Stimulated activated CD4-positive, alpha-beta T cell treated with anti-CD3 and anti-CD28 coated beads, Interleukin-4, amount 100 ng/mL, for 4 hours (primary cell): ENCODE results near the gene PLAAT2.
"Not testable (repeated sequence)": the region's sequence is repeated elsewhere in the genome, so short reads cannot be mapped to it uniquely, and the experiment has no call there.

Source experiments
- DNase-seq, 2 experiments: peaks; one replicate each; pipeline ENCODE4 v3.0.0-alpha.2; 2020

Gene PLAAT2

DNA sequence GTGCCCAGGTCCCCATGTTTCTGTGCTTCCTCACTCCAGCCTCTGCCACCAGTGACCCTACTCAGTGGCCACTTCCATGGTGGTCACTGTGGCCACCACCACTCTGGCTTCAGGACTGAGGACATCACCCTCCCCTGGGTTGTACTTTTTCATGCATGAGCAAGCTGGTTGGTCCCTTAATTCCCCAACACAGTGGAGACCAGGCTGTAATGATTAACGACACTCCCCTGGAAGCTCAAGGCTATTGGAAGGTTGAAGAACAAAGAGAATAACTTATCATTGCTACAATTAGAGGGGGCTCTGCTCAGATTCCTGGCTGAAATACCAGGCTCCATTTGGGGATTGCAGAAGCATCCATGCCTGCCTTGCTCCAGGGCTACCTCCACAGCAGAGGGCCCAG, 16.1 kb downstream of the PLAAT2 start:
- DNase-seq, result no peak

DNA sequence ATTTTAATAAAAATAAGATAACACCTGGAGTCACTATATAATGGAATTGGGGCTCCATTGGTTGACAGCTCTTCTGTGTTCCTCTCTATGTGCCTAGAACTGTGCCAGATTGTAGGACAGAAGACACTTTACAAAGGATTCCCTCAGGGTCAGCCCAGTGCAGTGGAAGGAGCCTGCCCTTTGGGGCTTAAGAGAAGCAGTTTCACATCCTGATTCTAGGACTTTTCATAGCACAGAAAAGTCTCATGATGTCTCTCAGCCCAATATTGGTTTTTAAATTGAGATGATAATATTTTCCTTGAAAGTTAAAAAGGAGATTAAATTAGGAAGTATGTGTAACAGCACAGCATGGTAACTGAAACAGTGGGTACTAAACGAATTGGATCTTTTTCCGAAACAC, 19.5 kb downstream of the PLAAT2 start:
- DNase-seq, result no peak

- not testable (repeated sequence) for DNase-seq
Observed at GRCh38 chr11:63542506-63542905, 20.7 kb downstream of the PLAAT2 start.

GRCh38 chr11:63537293-63538101, 25.7 kb downstream of the PLAAT2 start:
- peak in 1 of 2 experiments; percentile 17 for DNase-seq

DNA sequence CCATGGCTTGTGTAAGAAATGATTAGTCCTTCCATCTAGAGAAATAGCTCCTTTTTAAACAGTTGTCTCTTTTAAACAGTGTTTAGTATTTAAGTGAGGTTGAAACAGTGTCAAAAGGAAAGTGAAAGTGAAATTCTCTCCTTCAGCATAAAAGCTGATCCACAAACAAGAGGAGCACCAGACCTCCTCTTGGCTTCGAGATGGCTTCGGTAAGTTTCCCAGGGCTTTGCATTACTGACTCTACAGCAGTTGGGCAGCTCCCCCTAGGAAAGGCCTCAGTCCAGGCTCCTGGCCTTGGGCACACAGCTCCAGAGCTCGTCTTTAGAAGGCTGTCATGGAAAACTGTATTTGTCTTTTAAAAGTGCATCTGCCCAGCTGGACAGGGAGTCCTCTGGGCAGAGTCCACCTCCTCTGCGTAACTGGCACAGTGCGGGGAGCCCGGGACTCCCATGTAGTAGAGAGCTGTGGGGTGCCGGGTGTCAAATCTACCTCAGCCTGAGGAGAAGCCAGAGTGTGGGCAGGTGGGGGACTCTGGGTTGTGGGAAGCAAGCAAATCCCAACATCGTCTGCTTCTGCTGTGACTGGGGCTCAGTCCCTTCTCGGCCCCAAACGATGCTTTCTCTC, 26.4 kb downstream of the PLAAT2 start, which contains the start of gene PLAAT4:
Gene PLAAT4, plus strand, starts transcription at position 140 of the 624 bp plus-strand sequence. Its CDS starts 61 bp downstream, at position 201.
- DNase-seq, result peak in 1 of 2 experiments; percentile 26

DNA sequence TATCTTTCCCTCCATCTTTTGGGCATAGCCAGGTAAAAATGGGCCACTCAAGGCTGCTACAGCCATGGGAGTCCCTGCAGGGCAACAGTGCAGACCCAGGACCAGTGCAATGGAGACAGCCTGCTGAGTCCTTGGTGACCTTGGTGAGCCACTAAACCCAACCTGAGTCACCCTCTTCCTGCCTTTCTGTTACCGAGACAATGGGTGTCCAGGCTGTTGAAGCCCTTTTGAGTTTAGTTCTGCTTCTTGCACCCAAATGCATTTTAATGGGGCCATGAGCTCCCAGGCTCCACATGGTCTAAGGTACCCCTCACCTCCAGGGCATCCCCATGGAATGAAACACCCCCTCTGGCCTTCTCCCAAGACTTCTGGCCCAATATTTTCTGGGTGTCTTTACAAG, 27.4 kb downstream of the PLAAT2 start:
- DNase-seq, result no peak

DNA sequence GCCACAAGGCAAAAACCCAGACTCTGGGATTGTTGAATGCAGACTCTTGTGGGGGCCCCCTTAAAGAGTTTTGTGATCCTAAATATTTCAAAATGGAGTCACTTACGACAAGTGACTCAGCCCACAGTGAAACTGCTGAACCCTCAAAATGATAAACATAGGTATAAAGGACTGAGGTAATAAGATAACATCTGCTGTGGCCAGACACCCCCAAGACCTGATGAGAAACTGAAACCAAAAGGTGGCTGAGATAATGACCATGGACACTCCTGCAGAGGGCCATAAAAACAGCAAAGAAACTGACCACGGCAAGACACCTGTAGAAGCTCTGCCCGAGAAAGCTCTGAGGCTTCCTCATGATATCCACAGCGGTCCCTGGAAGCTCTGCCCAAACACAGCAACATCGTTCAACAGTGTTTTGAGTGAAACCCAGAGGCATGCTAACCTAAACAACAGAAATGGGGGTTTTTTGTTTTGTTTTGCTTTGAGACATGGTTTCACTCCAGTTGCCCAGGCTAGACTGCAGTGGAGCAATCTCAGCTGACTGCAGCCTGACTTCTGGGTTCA, 28.2 kb downstream of the PLAAT2 start:
- DNase-seq, result no peak

- DNase-seq, result no peak
Observed at GRCh38 chr11:63534076-63534475, 29.1 kb downstream of the PLAAT2 start.

DNA sequence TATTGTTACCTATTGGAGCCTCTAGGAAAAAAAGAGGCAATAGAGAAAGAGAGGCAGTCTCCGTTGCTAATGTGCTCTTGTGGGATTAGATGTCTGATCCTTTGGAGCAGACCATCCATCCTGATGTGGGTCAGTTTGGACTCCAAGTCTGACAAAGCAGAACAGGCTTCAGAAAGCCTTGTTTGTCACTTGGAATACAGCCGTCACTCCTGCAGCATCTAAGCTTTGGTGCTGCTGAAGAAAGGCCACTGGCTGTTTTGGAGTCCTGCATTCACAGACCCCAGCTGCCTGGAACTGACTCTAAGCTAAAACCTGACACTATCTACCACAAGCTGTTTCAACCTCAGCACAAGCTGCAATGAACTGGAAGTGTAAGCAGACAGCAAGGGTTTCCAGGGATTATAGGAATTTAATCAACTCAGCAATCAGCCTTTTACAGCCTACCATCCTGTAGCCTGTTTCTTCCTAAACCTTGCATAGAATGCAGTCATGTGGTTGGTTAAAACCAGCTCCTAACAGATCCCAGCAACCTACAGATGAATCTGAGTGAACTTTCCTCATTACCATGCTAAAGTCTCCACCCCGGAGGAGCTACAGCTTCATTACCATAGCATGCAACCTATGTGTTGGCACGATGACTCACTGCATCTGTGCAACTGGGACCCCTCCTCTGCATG, 30.2 kb downstream of the PLAAT2 start:
- no peak for DNase-seq

DNA sequence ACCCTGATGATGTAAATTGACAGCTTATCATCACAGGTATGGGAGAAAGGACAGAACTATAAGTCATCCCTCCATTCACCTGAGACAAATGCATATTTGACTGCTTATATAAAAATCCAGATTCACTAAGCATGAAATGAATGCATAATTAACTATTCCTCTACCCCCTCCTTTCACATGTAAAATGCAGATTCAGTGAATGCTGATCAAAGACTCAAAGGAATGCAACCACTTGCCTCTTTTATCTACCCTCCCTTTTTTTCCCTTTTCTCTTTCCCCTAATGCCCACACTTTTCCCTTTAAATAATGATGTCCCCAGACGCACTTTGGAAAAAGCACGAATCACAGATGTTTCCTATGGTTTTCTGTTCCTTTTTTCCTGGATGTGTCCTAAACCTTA, 31.1 kb downstream of the PLAAT2 start:
- DNase-seq, result no peak

GRCh38 chr11:63531074-63531792, 31.9 kb downstream of the PLAAT2 start:
- peak in 1 of 2 experiments; percentile 39 for DNase-seq

- no peak for DNase-seq
Observed at GRCh38 chr11:63530021-63530420, 33.2 kb downstream of the PLAAT2 start.

DNA sequence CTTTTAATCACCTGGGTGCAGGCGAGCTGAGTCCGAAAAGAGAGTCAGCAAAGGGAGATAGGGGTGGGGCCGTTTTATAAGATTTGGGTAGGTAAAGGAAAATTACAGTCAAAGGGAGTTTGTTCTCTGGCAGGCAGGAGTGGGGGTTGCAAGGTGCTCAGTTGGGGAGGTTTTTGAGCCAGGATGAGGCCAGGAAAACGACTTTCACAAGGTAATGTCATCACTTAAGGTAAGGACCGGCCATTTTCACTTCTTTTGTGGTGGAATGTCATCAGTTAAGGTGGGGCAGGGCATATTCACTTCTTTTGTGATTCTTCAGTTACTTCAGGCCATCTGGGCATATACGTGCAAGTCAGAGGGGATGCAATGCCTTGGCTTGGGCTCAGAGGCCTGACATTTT, 33.8 kb downstream of the PLAAT2 start:
- not testable (repeated sequence) for DNase-seq

DNA sequence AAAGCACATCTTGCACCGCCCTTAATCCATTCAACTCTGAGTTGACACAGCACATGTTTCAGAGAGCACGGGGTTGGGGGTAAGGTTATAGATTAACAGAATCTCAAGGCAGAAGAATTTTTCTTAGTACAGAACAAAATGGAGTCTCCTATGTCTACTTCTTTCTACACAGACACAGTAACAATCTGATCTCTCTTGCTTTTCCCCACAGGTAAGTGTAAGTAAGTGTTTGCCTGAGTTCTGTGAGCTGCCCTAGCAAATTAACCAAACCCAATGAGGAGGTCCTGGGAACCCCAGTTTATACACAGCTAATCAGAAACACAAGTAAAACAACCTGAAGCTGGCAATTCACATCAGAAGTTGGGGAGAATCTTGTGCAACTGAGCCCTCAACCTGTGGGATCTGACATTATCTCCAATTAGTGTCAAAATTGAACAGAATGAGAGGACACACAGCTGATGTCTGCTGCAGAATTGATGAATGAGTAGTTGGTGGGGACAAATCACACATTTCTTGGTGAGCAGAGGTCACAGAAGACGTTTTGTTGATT, 34.4 kb downstream of the PLAAT2 start:
- not testable (repeated sequence) for DNase-seq

- DNase-seq, result not testable (repeated sequence)
Observed at GRCh38 chr11:63528156-63528555, 35.0 kb downstream of the PLAAT2 start.

DNA sequence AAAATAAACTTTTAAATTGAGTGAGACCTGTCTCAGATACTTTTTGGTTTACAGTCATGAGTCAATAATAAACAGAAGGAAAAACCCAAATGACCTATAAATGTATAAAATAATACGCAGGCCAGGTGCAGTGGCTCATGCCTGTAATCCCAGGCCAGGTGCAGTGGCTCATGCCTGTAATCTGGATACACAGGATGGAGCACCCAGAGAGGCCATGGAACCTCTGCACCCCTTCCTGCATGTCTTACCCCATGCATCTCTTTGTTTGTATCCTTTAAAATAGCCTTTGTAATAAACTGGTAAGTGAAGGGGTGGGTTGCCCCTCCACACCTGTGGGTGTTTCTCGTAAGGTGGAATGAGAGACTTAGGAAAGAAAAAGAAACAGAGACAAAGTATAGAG, 35.5 kb downstream of the PLAAT2 start:
- no peak for DNase-seq

GRCh38 chr11:63523151-63523550, 40.0 kb downstream of the PLAAT2 start:
- no peak for DNase-seq

- no peak for DNase-seq
Observed at GRCh38 chr11:63521896-63522295, 41.3 kb downstream of the PLAAT2 start.

GRCh38 chr11:63520606-63521170, 42.5 kb downstream of the PLAAT2 start:
- no peak for DNase-seq

GRCh38 chr11:63518548-63518947, 44.6 kb downstream of the PLAAT2 start:
- no peak for DNase-seq

- no peak for DNase-seq
Observed at GRCh38 chr11:63517156-63517555, 46.0 kb downstream of the PLAAT2 start.

GRCh38 chr11:63516109-63516508, 47.1 kb downstream of the PLAAT2 start:
- DNase-seq, result no peak
